HG03039 (cell line): ENCODE data around the gene SETD1B.
"Not testable (repeated sequence)": the region's sequence is repeated elsewhere in the genome, so short reads cannot be mapped to it uniquely, and the experiment has no call there.

Experiments
- ATAC-seq: cut with Tn5 transposase; IDR thresholded peaks from one replicate; pipeline ENCODE4 v1.9.1; 2021; ENCODE audit warnings: mild to moderate bottlenecking, moderate library complexity; ENCODE audit not compliant: unreplicated experiment

Gene SETD1B

DNA sequence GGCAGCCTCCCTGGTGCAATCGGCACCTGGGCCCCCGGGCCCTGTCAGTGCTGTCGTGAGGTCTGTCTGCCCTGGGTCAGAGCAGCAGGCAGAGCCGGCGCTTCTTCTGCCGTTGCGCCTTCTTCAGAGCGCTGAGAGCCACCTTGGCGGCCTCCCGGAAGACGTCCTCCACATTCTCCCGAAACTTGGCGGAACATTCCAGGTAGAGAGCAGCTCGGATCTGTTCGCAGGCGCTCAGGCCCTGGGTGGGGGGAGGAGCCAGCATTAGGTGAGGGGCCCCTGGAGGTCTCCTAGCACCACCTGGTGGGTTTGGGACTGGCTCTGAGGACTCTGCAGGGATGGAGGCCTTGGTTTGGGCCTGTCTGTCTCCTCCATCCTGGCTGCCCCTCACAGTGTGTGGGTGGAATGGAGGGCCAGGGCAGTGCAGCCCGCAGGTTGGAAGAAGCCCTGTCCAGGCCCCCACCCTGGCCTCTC, 24.4 kb upstream of the SETD1B start:
- no peak for ATAC-seq

DNA sequence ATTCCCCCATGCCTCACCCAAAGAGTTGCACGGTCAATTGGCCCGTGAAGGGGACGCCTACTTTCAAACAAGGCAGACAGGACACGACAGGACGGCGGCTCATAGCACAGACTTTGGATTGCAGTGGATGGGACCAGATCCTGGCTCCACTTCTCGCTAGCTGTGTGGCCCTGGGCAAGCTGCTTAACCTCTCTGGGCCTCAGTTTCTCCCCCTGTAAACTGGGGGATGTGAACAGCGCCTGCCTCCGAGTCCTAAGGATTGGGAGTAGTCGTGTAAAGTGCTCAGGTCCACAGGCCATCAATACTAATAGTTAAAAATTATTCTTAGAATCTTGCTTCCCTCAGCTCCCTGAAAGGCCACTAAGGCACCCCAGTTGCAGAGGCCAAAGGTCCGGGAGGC, 23.4 kb upstream of the SETD1B start:
- ATAC-seq, result no peak

DNA sequence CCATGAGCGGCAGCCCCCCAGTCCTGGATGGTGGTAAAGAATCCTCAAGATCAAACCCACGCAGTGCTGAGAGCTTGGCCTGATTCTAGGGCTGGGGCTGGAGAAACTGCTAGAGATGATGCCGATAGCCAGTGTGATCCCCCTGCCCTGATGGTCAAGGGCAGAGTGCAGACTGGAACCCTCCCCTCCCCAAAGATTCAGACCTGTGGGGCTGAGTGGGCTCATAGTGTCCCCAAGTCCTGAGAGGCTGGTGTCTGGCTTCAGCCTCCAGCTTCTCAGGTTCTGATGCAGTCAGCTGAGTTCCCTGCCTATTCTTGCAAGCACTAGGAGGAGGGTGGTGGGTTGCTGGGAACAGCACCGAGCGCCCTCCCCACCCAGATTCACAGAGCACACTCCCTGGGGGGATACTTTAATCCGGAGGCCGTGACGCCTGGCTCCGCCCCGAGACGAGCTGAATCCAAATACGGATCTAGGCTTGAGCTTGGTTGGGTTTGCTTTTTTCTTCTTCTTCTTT, 22.3 kb upstream of the SETD1B start:
- peak; percentile 27 for ATAC-seq

DNA sequence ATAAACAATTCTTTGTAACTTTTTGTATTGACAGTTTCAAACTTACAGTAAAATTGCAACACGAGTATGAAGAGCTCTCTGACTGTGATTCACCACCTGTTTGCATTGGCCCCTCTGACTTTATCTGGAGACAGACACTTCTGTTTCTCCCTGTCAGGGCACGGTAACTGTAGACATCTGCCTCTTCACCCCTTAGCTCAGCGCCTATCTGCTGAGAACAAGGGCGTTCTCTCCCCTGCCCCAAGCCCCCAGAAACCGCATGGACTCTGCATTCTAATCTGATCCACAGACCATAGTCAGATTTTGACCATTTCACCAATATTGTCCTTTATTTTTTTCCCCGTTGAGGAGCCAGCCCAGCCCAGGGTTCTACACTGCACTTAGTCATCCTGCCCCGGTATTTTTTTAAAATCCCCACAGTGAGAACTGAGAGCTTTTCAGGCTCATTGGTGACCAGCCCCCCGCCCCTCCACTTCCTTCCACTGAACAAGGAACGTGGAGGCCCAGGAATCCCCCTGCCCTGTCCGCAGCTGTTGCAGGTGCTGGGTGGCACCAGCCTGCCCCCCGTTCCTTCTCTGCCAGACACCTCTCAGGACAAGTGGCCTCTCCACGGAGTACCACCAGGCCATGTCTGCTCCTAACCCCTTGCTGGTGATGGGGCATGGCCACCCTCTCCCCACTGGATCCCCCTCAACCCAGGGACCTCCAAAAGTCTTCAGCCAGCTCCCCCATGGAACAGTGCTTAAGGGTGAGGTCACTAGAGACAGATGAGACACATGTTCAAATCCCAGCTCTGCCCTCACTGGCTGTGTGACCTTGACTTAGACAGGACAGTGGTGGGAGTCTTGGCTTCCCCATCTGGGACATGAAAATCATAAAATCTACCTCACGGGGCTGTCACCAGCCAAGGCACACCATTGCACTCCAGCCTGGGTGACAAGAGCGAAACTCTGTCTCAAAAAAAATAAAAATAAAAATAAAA, 21.5 kb upstream of the SETD1B start:
- peak; percentile 38 for ATAC-seq

DNA sequence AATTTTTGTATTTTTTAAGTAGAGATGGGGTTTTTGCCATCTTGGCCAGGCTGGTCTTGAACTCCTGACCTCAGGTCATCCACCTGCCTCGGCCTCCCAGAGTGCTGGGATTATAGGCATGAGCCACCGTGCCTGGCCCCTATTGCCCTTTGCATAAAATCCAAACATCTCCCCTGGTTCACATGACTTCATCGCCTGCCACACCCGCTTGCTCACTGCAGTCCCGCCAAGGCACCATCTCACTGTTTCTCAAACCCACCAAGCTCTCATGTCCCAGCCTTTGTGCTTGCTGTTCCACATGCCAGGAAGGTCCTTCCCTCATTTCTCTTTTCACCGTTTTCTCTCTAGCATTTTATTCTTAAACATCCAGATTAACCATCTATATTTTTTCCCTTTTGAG, 20.0 kb upstream of the SETD1B start:
- no peak for ATAC-seq

DNA sequence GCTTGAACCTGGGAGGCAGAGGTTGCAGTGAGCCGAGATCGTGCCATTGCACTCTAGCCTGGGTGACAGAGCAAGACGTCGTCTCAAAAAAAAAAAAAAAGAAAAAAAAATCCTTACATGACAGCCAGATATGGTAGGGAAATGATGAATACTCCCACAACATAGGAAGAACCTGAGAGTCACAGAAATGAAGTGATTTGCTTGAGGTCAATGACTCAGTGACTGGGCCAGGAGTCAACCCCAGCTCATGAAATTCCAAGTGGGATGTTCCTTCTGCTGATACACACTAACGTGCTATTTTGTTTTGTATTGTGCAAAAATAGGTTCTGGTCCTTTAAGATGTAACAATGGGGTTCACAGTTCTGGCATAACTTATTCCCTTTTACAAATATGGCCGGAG, 19.3 kb upstream of the SETD1B start:
- ATAC-seq, result no peak

DNA sequence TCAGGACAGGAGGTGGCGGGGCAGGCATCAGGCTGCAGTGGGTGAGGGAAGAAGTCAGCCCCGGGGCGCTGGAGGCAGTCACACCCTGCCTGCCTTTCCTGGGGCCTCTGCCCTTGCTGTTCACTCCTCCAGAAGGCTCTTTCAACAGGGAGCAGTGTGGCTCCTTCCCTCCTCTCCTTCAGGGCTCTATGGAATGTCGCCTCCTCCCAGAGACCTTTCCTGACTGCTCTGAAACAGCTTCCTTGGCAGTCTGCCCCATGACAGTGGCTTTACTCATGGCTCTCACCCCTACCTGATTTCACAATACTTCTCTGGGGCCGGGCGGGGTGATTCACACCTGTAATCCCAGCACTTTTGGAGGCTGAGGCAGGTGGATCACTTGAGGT, 17.4 kb upstream of the SETD1B start:
- no peak for ATAC-seq

DNA sequence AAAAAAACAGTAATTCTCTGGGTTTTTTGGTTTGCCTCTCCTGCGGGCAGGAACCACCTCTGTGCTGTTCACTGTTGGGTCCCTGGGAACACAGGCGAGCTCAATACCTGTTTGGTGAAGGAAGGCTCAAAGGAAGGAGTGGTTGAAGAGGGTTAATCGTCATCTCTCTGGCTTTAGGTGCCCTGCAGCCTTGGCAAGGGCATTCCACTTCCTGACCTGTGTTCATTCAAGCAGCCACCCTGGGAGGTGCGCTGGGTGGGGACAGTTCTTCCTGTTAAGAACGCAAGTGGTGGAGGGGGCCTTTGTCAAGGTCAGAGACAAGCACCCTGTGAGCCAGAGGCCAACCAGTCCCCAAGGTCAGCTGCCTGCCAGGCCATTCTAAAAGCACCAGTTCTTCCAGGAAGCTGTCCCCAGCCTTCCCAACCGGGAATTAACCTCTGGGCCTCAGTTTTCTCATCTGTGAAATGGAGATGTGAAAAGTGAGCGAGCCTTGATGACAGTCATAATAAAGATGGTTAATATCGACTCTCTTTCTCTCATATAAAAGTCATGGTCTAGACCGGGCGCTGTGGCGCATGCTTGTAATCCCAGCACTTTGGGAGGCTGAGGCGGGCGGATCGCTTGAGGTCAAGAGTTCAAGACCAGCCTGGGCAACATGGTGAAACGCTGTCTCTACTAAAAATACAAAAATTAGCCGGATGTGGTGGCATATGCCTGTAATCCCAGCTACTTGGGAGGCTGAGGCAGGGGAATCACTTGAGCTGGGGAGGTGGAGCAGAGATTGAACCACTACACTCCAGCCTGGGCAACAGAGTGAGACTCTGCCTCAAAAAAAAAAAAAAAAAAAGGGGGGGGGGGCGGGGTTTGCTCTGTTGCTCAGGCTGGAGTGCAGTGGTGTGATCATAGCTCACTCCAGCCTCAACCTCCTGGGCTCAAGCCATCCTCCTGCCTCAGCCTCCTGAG, 16.5 kb upstream of the SETD1B start:
- ATAC-seq, result no peak

DNA sequence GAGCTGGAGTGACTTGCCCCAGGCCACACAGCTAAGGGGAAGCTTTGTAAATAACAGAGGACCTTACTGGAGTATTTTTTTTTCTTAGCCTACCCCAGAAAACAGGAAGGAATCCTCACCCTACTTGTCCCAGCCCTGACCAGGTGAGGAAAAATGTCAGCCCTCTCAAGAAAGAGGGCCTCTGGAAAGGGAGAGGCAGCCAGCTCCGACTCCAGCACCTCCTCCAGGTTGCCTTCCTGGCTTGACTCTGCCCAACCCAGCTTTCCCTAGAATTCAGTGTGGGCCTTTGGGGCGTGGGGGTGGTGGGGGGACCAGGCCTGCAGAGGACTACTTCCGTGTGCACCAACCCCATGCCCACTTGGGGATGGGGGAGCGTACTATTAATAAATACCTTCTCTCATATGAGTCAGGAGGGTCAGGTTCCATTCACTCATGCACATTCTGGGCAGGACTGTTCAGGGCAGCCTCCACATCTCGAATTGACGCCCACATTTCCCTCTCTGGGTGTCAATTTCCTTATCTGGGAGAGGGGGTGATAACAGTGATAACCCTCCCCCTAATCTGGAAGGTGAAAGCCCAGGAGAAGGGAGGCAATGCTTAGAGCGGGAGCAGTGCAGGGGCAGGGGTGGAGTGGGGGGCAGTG, 15.5 kb upstream of the SETD1B start:
- no peak for ATAC-seq

DNA sequence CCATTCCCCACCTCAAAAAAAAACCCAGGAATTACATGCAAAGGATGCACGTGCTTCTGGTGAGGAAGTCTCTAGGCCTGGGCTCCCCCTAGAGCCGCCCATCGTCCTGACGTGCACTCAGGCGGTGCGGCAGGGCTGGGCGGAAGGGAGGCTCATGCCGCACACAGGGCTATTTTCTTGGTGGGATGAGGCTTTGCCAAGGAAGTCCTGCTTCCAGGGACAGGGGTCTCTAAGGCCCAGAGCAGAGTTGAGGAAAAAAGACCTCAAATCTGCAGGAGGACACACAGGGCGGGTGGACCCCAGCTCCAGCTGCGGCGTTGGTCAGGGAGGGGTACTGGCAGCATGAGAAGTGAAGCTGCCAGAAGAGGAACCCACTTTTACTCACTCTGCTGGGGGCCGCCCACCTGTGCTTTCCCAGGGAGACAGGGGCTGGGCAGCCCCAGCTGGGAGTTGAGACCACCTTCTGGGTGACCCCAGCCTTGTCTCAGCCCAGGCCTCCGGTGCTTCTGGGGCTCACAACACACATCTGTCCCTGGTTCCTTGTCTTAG, 14.5 kb upstream of the SETD1B start:
- no peak for ATAC-seq

DNA sequence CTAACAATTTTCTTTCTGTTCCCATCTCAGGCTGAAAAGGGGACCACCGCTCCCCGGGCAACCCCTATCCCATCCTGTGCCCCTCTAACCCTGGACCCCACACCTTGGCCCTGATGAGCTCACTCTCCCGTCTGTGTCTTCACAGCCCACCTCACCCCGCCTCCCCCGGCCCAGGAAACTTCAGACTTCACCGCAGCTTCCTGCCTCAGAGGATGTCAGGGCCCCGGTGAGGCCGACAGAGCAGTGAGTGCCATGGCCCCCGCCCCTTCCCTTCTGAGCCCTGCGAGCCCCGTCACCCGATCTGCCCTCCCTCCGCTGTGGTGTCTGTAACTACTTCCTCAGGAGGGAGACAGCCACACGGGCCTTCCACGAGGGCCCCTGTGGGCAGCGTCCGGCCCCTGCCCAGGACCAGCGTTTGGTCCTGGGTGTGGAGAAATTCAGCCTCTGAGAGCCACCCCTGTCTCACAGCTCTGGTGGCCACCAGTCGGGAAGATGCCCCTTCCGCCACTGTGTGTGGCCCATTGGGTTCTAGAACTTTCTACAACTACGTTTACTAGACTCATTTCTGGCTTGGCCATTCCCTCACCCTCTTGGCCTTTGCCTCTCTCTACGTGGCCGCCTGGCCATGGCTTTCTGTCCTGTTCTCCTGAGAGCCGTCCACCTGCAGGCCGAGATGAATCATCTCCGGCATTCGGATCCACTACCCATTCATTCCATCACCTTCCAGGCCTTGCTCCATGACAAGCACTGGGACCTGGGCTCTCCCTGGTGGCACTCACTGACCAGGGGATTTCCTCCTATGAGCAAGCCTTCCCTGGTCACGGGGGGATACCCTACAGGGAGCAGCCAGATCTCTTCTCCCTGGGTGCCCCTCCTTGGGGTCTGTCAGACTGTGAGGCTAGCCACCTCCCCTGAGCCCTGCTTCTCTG, 13.7 kb upstream of the SETD1B start:
- ATAC-seq, result peak; percentile 21

DNA sequence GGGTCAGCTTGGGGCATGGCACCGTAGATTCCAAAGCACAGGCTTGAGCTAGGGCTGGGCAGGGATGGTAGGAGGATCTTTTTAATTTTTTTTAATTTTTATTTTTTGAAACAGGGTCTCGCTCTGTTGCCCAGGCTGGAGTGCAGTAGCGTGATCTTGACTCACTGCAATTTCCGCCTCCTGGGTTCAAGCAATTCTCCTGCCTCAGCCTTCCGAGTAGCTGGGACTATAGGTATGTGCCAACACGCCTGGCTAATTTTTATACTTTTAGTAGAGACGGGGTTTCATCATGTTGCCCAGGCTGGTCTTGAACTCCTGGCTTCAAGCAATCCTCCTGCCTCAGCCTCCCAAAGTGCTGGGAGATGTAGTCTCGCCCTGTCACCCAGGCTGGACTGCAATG, 13.0 kb upstream of the SETD1B start:
- ATAC-seq, result not testable (repeated sequence)

DNA sequence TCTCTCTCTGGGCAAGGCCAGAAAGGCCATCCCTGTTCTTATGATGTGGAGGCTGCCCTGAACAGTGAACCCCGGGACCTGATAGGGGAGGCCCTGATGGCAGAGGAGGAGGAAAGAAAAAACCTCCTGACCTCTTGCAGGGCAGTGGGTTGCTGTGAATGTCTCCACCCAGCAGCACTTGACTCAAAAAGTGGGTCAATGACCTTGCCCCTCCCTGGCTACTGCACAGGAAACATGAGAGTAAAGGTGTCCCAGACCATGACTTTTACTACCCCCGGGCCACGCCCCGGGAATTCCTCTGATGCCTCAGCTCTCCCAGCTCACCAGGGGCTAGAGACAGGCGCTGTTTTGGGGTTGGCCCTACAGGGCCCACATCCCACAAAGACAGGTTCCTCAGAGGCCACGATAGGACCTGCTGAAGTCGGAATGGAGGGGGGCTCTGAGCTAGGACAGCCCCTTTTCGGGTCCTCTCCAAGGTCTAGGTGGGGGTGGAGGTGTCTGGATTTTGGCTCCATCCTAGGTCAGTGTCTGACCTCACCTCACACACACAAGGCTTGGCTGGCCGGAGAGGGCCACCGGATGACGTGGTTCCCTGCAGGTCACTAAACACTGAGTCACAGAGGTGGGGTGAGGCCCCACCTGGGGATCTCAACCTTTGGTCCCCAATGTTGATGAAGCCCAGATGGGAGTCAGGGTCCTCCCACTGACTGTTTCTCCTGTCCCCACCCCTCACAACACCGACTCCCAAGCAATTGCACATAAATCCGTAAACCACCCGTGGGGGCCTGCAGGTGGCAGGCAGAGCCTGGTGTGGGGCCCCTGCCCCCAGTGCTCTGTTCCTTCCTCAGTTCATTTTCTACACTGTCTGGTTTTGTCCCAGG, 11.9 kb upstream of the SETD1B start:
- no peak for ATAC-seq

DNA sequence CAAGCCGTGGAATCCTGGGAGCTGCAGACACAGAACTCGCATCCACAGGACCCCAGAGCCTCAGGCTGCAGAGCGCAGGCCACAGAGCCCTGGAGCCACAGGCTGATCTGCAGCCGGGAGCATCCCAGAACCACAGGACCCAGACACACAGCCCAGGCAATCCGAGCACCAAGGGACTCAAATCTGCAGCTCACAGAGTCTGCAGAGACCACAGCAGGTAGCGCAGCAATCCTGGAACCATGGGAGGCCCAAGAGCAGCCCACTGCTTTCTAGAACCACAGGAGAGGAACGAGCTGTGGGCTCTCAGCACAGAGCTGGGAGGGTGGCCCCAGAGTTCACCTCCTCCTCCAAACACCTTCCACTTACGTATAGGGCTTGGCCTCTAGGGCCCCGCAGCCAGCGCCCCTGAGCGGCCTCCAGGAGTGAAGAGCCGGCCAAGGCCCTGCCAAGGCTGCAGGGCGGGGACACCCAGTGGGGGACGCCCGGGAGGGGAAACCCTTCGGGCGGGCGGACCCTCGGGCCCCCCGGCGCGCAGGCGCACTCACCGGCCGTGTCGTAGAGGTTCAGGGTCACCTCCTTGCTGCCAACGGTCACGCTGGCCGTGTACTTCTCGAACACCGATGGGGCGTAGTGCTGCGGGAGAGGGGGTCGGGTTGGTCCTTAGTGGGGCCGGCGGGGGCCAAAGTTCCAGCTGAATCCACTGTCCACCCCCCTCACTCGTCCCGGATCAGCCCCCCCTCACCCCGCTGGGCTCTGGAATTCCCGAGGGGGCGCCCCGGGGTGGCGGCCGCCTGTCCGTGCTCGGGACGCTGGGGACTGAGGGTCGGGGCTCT, 11.0 kb upstream of the SETD1B start:
- no peak for ATAC-seq

DNA sequence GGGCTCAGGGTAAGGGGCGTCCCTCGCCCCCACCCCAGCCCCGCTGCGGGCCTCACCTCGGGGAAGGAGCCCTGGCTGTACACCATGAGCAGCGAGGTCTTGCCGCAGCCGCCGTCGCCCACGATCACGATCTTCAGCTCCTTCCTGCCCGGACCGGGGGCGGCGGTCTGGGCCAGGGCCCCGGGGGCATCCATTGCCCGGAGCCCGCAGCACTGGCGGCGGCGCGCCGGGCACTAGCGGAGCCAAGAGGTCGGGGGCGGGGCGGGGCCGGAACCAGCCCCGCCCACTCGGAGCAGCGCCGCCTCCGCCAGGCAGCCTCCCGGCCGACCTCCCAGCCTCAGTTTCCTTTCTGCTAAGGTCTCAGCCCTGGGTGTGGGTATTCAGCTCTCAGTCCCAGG, 10.4 kb upstream of the SETD1B start, which contains the start of gene RHOF:
Gene RHOF (minus strand): TSS at position 249 of the 398 bp plus-strand sequence. CDS start 55 bp downstream, at position 194.
- ATAC-seq, result peak; percentile 26

DNA sequence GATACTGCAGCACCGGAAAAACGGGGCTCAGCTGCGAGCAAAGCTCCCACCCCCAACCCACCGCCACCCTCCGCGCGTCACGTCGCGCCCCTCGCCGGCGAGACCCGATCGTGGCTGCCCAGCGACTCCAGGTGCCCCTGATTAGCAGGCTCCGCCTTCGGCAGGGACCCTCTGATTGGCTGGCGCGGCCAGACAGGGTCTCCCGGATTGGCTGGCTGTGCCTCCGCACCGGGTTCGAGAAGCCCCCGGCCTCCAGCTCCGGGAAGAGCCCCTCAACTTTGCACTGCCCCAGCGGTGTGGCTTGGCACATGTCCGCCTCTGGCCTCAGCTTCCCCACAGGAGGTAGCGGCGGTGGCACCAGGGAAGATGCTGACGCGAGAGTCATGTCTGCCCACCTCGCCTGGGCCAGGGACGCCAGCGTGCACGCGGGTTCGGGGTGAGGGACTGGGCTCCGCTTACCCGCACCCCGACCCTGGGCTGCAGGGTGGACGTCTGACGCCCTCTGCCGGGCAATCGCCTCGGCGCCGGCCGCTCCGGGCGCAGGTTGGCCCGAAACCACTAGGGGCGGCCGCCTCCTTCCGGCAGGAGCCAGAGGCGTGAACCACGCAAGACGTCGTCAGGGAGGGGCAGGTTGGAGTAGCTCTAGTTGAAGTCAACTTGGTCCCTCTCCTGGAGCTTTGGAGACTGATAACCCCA, 9.8 kb upstream of the SETD1B start:
- peak; percentile 43 for ATAC-seq

DNA sequence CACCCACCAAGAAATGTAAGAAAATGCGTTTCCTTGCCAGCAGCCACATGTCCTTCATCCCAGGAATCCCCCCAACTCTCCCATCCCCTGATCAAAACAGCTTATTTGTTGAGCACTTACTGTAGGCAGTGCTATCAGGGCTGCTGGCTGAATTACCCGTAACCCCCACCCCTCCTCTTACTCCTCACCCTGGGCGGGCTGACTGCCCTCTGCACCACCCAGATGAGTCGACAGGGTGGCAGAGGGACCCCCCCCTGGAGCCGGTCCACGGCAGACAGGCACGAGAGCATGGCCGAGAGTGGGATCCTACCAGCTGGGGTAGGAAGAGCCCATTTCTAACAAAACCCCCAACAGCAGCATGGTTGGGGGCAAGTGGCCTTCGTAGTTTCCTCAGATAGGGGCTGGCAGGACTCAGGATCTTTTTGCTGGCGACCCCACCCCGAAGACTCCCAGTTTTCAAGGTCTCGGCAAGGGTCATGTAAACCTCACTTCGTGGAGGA, 9.2 kb upstream of the SETD1B start:
- ATAC-seq, result no peak
